Neural cell (in vitro differentiated cells): ENCODE measurements around the gene PPM1A. TPM values are rescaled to one million over a fixed set of nuclear protein-coding genes. Genes with fewer than 3 reads are reported as not detected.

Experiments
- H2AFZ ChIP-seq: fragments of 200-600, 300-800 bp; sonication (generic), shearing (Covaris generic); 2 replicates; pipeline ENCODE4 v1.6.0; 2014; ENCODE audit warnings: low read depth, mild to moderate bottlenecking, antibody characterized with exemption, low read length, moderate library complexity
- H3F3A ChIP-seq: fragments of 200-600 bp; shearing (Covaris generic); 2 replicates; pipeline ENCODE4 v1.6.1; 2016; ENCODE audit warnings: mild to moderate bottlenecking, moderate library complexity, mixed read lengths, antibody characterized with exemption, low read length; ENCODE audit not compliant: insufficient read depth, poor library complexity, severe bottlenecking
- H3K27ac ChIP-seq: fragments of 200-600, 300-800 bp; sonication (generic), shearing (Covaris generic); 2 replicates; pipeline ENCODE4 v1.5.1; 2014; ENCODE audit warnings: mild to moderate bottlenecking, low read length, moderate library complexity
- H3K27me3 ChIP-seq: fragments of 300-800, 200-600 bp; sonication (generic), shearing (Covaris generic); 2 replicates; pipeline ENCODE4 v1.6.0; 2014; ENCODE audit warnings: mild to moderate bottlenecking, low read depth, low read length, moderate library complexity; ENCODE audit not compliant: insufficient read depth
- H3K36me3 ChIP-seq: fragments of 300-800, 200-600 bp; sonication (generic), shearing (Covaris generic); 2 replicates; pipeline ENCODE4 v1.5.1; 2014; ENCODE audit warnings: mild to moderate bottlenecking, antibody characterized with exemption, low read length, moderate library complexity; ENCODE audit not compliant: insufficient read depth
- H3K4me2 ChIP-seq: fragments of 300-800, 200-600 bp; sonication (generic), shearing (Covaris generic); 2 replicates; pipeline ENCODE4 v1.6.0; 2014; ENCODE audit warnings: mild to moderate bottlenecking, low read length
- H3K4me3 ChIP-seq: fragments of 300-800, 200-600 bp; sonication (generic), shearing (Covaris generic); 2 replicates; pipeline ENCODE4 v1.5.1; 2014; ENCODE audit warnings: mild to moderate bottlenecking, low read length, moderate library complexity
- H3K79me2 ChIP-seq: fragments of 200-600 bp; shearing (Covaris generic); replicated peaks from 2 replicates; pipeline ENCODE4 v1.6.0; 2014; ENCODE audit warnings: mild to moderate bottlenecking, low read length, moderate library complexity; ENCODE audit not compliant: insufficient read depth
- H3K9ac ChIP-seq: fragments of 300-800, 200-600 bp; sonication (generic), shearing (Covaris generic); 2 replicates; pipeline ENCODE4 v1.6.1; 2016; ENCODE audit warnings: mild to moderate bottlenecking, low read length, mixed read lengths
- H3K9me2 ChIP-seq: fragments of 200-600 bp; shearing (Covaris generic); 2 replicates; pipeline ENCODE4 v1.6.1; 2016; ENCODE audit warnings: mild to moderate bottlenecking, low read length, mixed read lengths; ENCODE audit not compliant: insufficient read depth
- H3K9me3 ChIP-seq: fragments of 200-600, 300-800 bp; sonication (generic), shearing (Covaris generic); 2 replicates; pipeline ENCODE4 v1.6.1; 2016; ENCODE audit warnings: mild to moderate bottlenecking, mixed run types, low read length, moderate library complexity, mixed read lengths
- H4K20me1 ChIP-seq: fragments of 200-600 bp; shearing (Covaris generic); 2 replicates; pipeline ENCODE4 v1.6.1; 2016; ENCODE audit warnings: mild to moderate bottlenecking, mixed run types; ENCODE audit not compliant: insufficient read depth
- CTCF ChIP-seq: fragments of 450-650 bp; IDR thresholded peaks from 2 replicates; pipeline ENCODE4 v1.5.1; 2014; ENCODE audit warnings: antibody characterized with exemption, mild to moderate bottlenecking, moderate library complexity; ENCODE audit not compliant: poor library complexity, severe bottlenecking
- EP300 ChIP-seq: fragments of 450-650 bp; conservative IDR thresholded peaks from 2 replicates; pipeline ENCODE4 v1.6.1; 2014; ENCODE audit warnings: antibody characterized with exemption, mild to moderate bottlenecking, moderate library complexity; ENCODE audit not compliant: poor library complexity, severe bottlenecking
- EZH2 ChIP-seq: fragments of 200-600, 300-800 bp; shearing (Covaris generic), sonication (generic); IDR thresholded peaks from 2 replicates; pipeline ENCODE4 v1.6.1; 2014; ENCODE audit warnings: antibody characterized with exemption, low read length, borderline replicate concordance, mild to moderate bottlenecking; ENCODE audit not compliant: insufficient read depth, poor library complexity, severe bottlenecking
- MXI1 ChIP-seq: fragments of 450-650 bp; conservative IDR thresholded peaks from 2 replicates; pipeline ENCODE4 v1.6.1; 2014; ENCODE audit warnings: antibody characterized with exemption, mild to moderate bottlenecking; ENCODE audit not compliant: poor library complexity, severe bottlenecking
- POLR2AphosphoS5 ChIP-seq: IDR thresholded peaks from 2 replicates; pipeline ENCODE4 v1.6.1; 2012
- RAD21 ChIP-seq: fragments of 450-650 bp; conservative IDR thresholded peaks from 2 replicates; pipeline ENCODE4 v1.6.1; 2014; ENCODE audit warnings: antibody characterized with exemption, mild to moderate bottlenecking, moderate library complexity
- SMC3 ChIP-seq: fragments of 450-650 bp; conservative IDR thresholded peaks from 2 replicates; pipeline ENCODE4 v1.6.1; 2014; ENCODE audit warnings: antibody characterized with exemption, mild to moderate bottlenecking, moderate library complexity; ENCODE audit not compliant: poor library complexity
- TAF1 ChIP-seq: IDR thresholded peaks from 2 replicates; pipeline ENCODE4 v1.6.1; 2012; ENCODE audit warnings: low read depth
- polyA plus RNA-seq: library from polyadenylated mRNA; depleted of rRNA; stranded (reverse); fragments of >200 nt; gene quantifications from 2 replicates; pipeline ENCODE4 v1.2.3, GENCODE V29; 2014
- TF ChIP-seq, protein P1 (sequence below): IDR thresholded peaks from 2 replicates; pipeline ENCODE4 v1.6.1; 2012; ENCODE audit warnings: borderline replicate concordance

PPM1A gene
- polyA plus RNA-seq, 1 donor from 2014 or later: 52.1 TPM

- TF ChIP-seq TAF1 (no peak), EP300 (no peak), POLR2AphosphoS5 (no peak)
Observed at GRCh38 chr14:60257865-60258264, 8.8 kb downstream of the PPM1A start (continued).

GRCh38 chr14:60265163-60265562, 16.1 kb downstream of the PPM1A start:
- no peak overlapping the region for H3K4me3 ChIP-seq
- H3K27me3 ChIP-seq: no peaks in the 10 kb centered on the region
- TF ChIP-seq EZH2 (no peak), EP300 (no peak), CTCF (no peak), RAD21 (no peak), TAF1 (no peak), MXI1 (no peak), SMC3 (no peak)
- TF ChIP-seq, protein P1, sequence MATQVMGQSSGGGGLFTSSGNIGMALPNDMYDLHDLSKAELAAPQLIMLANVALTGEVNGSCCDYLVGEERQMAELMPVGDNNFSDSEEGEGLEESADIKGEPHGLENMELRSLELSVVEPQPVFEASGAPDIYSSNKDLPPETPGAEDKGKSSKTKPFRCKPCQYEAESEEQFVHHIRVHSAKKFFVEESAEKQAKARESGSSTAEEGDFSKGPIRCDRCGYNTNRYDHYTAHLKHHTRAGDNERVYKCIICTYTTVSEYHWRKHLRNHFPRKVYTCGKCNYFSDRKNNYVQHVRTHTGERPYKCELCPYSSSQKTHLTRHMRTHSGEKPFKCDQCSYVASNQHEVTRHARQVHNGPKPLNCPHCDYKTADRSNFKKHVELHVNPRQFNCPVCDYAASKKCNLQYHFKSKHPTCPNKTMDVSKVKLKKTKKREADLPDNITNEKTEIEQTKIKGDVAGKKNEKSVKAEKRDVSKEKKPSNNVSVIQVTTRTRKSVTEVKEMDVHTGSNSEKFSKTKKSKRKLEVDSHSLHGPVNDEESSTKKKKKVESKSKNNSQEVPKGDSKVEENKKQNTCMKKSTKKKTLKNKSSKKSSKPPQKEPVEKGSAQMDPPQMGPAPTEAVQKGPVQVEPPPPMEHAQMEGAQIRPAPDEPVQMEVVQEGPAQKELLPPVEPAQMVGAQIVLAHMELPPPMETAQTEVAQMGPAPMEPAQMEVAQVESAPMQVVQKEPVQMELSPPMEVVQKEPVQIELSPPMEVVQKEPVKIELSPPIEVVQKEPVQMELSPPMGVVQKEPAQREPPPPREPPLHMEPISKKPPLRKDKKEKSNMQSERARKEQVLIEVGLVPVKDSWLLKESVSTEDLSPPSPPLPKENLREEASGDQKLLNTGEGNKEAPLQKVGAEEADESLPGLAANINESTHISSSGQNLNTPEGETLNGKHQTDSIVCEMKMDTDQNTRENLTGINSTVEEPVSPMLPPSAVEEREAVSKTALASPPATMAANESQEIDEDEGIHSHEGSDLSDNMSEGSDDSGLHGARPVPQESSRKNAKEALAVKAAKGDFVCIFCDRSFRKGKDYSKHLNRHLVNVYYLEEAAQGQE: no peak
- H3K27ac ChIP-seq: no peak overlapping the region
- no peak overlapping the region for H3K4me2 ChIP-seq
- H3K36me3 ChIP-seq: no peaks in the 10 kb centered on the region
- no peak overlapping the region for H2AFZ ChIP-seq
- H4K20me1 ChIP-seq: no peaks in the 10 kb centered on the region
- peaks cover 85% of the 10 kb centered on the region for H3K79me2 ChIP-seq
- H3K9me2 ChIP-seq: no peaks in the 10 kb centered on the region
- no peak overlapping the region for H3K9ac ChIP-seq
- no peaks in the 10 kb centered on the region for H3K9me3 ChIP-seq
- H3F3A ChIP-seq: no peaks in the 10 kb centered on the region

DNA sequence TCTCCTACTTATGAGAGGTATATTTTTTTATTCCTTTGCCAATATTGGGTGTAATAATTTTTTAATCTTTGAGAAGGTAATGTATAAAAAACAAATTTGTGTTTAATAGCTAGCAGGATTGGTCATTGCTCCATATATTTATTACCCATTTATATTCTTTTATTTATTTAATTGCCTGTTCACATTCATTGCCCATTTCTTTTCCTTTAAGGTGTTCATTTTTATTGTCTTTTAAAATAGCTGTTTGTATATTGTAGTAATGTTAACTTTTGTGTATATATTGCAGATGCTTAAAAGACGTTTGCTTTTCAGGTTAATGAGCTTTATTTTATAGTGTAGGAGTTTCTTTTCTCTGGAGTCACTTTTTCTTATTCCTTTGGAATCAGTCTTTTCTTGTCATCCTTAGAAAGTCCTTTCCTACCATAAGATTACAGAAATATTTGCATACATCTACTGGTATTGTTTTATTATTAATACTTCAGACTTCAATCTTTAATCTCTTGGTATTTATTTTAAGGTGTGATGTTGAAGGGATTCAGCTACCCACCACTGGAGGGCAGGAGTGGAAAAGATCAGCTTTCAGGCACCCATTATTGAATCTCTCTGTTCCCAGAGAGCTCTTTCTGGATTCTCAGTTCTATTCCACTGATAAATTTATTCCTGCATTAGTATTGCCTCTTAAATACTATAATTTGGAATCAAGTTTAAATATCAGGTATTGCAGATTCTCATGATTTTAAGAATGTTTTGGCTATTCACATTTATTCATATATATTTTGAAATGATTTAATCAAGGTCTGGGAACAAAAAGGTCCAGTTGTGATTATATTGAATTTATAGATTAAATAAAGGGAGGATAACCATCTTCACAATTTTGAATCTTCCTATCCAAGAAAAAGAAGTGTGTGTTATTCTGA, 17.3 kb downstream of the PPM1A start:
- Histone ChIP-seq H4K20me1 (no peaks in the 10 kb centered on the region), H3K36me3 (no peaks in the 10 kb centered on the region), H3K4me2 (no peak overlapping the region), H3K27me3 (no peaks in the 10 kb centered on the region), H2AFZ (no peak overlapping the region), H3K9me2 (no peaks in the 10 kb centered on the region), H3K79me2 (peaks cover 82% of the 10 kb centered on the region), H3K27ac (no peak overlapping the region), H3K9me3 (no peaks in the 10 kb centered on the region), H3K9ac (no peak overlapping the region), H3F3A (no peaks in the 10 kb centered on the region), H3K4me3 (no peak overlapping the region)
- TF ChIP-seq SMC3 (no peak), TAF1 (no peak), RAD21 (no peak), POLR2AphosphoS5 (no peak), EZH2 (no peak), EP300 (no peak), MXI1 (no peak), CTCF (no peak)
- TF ChIP-seq, protein P1: no peak
